SK-N-SH treated with all-trans-retinoic acid at 6 μM for 48 hours (cell line): Measurements from ENCODE around the gene ETNPPL.

ENCODE experiments used
- ISL1 ChIP-seq: fragments of 250-450 bp; sonication (Bioruptor Pico); IDR thresholded peaks from 2 replicates; pipeline ENCODE4 v2.1.2; 2022; ENCODE audit warnings: mild to moderate bottlenecking, moderate library complexity
- RARB ChIP-seq: fragments of 250-450 bp; sonication (Bioruptor Pico); IDR thresholded peaks from 2 replicates; pipeline ENCODE4 v1.8.0; 2021; ENCODE audit warnings: mild to moderate bottlenecking, moderate library complexity
- SNAI2 ChIP-seq: fragments of 250-450 bp; sonication (Bioruptor Pico); IDR thresholded peaks from 2 replicates; pipeline ENCODE4 v1.5.0; 2020; ENCODE audit warnings: mild to moderate bottlenecking, moderate library complexity
- TCF4 ChIP-seq: fragments of 250-450 bp; sonication (Bioruptor Pico); IDR thresholded peaks from 2 replicates; pipeline ENCODE4 v1.8.0; 2021; ENCODE audit warnings: mild to moderate bottlenecking, moderate library complexity, borderline replicate concordance
- ZC3H10 ChIP-seq: fragments of 250-450 bp; sonication (Bioruptor Pico); IDR thresholded peaks from 2 replicates; pipeline ENCODE4 v1.5.1; 2021; ENCODE audit warnings: mild to moderate bottlenecking, moderate library complexity
- ZFP3 ChIP-seq: fragments of 250-450 bp; sonication (Bioruptor Pico); IDR thresholded peaks from 2 replicates; pipeline ENCODE4 v1.5.0; 2020; ENCODE audit warnings: mild to moderate bottlenecking, moderate library complexity
- ZNF70 ChIP-seq: fragments of 450-650 bp; formaldehyde crosslinking; IDR thresholded peaks from 2 replicates; pipeline ENCODE4 v1.5.0; 2020; ENCODE audit warnings: mild to moderate bottlenecking, moderate library complexity
- TF ChIP-seq, protein P1 (sequence below): fragments of 250-450 bp; sonication (Bioruptor Pico); IDR thresholded peaks from 2 replicates; pipeline ENCODE4 v1.8.0; 2020; ENCODE audit warnings: mild to moderate bottlenecking, moderate library complexity, borderline replicate concordance

DNA sequence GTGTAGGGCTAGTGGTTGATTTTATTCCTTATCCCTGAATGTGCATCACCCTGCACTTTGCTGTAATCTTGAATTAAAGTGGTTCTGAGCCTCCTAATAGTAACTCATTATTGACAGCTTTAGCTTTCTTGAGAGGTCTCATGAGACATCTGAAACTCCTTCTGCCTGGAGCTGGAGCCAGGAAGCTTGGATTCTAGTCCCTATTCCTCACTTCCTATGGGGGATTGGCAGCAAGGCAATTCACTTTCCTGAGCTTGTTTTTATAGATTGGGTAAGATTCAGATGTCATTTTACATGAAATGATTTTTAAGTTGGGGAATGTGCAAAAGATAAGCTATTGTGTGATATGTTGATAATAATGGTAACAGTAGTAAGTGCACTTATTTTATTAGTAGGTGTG, 17.1 kb upstream of the ETNPPL start:
- TF ChIP-seq TCF4 (CRISPR knock-in tag): no peak
- no peak for TF ChIP-seq ZFP3 (CRISPR knock-in tag)
- no peak for TF ChIP-seq RARB (CRISPR knock-in tag)
- TF ChIP-seq ZNF70 (CRISPR knock-in tag): no peak
- TF ChIP-seq ISL1: no peak
- no peak for TF ChIP-seq ZC3H10 (CRISPR knock-in tag)
- TF ChIP-seq, protein P1, sequence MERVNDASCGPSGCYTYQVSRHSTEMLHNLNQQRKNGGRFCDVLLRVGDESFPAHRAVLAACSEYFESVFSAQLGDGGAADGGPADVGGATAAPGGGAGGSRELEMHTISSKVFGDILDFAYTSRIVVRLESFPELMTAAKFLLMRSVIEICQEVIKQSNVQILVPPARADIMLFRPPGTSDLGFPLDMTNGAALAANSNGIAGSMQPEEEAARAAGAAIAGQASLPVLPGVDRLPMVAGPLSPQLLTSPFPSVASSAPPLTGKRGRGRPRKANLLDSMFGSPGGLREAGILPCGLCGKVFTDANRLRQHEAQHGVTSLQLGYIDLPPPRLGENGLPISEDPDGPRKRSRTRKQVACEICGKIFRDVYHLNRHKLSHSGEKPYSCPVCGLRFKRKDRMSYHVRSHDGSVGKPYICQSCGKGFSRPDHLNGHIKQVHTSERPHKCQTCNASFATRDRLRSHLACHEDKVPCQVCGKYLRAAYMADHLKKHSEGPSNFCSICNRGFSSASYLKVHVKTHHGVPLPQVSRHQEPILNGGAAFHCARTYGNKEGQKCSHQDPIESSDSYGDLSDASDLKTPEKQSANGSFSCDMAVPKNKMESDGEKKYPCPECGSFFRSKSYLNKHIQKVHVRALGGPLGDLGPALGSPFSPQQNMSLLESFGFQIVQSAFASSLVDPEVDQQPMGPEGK: no peak
- TF ChIP-seq SNAI2 (CRISPR knock-in tag): no peak
